DMS79 treated with DMSO at 0.1 percent for 48 hours (cell line): ENCODE results near the gene POU4F1.
"Not testable (repeated sequence)": the region's sequence is repeated elsewhere in the genome, so short reads cannot be mapped to it uniquely, and the experiment has no call there.

Experiments
- DNase-seq: peaks from one replicate; lab custom pipeline; 2025; lab: John Stamatoyannopoulos, UW

POU4F1 gene, protein sequence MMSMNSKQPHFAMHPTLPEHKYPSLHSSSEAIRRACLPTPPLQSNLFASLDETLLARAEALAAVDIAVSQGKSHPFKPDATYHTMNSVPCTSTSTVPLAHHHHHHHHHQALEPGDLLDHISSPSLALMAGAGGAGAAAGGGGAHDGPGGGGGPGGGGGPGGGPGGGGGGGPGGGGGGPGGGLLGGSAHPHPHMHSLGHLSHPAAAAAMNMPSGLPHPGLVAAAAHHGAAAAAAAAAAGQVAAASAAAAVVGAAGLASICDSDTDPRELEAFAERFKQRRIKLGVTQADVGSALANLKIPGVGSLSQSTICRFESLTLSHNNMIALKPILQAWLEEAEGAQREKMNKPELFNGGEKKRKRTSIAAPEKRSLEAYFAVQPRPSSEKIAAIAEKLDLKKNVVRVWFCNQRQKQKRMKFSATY

DNA sequence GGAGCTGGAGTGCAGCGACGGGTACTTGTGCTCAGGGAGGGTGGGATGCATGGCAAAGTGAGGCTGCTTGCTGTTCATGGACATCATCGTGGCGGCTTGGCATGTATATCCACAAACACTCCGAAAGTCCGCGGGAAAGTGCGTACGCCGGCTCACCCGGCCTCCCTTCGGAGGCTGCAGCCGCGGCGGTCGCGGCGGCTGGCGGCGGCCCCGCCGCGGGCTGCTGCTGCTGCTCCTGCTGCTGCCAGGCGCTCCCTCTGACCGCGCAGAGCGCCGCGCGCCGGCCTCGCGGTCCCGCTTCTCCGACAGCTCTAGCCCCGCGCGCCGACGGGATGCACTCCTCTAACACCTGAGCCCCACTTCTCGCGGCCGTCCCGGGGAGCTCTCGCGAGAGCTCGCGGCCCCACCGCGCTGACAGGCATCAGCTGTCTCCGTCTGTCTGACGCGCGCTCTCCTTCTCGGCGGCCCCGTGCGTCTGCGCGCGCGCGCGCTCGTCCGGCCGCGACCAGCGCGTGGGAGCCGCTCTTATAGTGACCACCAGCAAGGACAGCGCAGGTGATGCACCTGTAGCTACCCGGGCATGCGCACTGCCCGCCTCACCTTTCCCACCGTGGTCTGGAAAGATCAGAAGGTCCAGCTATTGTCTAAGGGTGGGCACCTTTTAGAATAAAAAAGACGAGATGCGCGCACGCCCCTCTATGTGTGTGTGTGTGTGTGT lies at the start of gene POU4F1:
Gene POU4F1 (minus strand): TSS at position 313 of the 718 bp plus-strand sequence. CDS start 226 bp downstream, at position 87.
- DNase-seq: peak; percentile 70

DNA sequence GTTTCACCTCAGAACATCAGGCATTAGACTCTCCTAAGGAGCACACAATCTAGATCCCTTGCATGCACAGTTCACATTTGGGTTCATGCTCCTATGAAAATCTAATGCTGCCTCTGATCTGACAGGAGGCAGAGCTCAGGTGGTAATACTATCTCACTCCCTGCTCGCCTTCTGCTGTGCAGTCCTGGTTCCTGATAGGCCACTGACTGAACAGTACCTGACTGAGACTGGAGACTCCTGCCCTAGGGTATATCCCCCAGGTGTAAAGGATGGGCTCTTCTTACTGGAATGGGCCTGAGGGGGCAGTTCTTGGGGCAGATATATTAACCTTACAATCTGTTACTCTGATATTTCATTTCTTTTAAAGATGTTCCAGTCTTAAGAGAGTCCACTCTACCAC lies 49.3 kb upstream of the POU4F1 start:
- DNase-seq: no peak

DNA sequence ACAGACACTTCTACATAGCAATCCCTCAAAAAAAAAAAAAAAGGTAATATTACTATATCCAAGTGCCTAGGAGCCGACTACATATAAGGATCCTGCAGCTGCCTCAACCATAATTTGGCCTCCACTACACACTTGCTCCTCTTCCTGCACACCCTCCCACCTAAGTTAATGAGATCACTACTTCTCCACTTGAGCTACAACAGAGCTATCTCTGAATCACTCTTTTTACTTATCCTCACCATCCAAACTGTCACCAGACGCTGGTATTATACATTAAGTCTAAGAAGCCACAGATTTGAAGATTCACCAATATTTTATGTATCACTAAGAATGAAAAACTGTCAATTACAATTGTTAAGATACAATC lies 47.3 kb upstream of the POU4F1 start:
- no peak for DNase-seq

DNA sequence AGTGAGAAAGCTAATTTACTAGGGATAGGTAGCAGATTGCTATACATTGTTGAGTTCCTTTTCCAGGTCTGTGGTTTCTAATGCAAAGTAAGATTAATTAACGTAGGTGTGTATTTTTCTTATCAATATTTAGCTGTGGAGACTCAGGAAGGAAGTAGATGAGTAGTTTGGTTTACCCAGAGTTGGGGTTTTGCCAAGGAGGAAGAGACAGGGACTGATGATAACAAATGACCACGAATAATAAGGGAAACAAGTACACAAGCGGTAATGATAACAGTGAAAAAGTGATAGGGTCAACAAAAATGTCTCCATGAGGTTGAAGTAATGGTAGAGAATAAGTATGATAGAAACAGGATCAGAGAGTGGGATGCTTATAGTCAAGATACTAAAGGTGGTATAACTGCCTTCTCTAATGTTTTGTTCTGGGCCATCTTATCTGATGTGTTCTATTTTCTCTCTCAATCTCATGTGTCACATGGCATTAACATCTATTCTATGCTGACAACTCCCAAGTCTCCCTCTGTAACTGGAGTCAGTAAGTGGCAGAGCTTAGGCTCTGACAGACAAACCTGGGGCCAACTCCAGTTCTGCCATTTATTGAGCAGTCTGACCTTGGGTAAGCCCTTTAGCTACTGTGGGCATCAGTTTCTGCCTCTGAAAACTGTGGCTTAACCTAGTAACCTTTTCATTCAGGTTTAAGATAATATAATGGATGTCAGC lies 46.8 kb upstream of the POU4F1 start:
- no peak for DNase-seq

DNA sequence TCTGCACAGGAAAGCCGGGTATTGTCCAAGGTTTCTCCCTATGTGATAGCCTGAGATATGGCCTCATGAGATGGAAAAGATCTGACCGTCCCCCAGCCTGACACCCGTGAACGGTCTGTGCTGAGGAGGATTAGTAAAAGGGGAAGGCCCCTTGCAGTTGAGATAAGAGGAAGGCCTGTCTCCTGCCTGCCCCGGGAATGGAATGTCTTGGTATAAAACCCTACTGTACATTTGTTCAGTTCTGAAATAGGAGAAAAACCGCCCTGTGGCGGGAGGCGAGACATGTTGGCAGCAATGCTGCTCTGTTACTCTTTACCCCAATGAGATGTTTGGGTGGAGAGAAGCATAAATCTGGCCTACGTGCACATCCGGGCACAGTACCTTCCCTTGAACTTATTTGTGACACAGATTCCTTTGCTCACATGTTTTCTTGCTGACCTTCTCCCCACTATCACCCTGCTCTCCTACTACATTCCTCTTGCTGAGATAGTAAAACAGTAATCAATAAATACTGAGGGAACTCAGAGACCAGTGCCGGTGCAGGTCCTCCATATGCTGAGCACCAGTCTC lies 43.8 kb upstream of the POU4F1 start:
- DNase-seq: not testable (repeated sequence)

DNA sequence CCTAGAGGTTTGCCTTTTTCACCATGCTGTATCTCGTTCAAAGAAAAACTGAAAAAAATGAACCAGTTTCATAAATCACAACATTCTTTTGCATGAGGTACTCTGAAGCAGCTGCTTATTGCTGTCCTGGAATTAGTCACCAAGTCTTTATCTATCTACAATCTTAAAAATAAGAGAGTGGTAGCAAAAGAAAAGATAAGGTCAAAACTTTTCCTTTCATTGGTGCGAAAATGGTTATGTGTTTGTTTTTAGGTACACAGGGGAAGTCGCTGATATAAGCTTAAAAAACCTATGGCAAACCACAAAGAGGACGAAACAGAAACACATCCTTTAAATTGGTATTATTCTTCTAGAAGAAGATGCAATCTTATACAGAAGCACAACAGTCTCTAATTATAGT lies 34.9 kb upstream of the POU4F1 start:
- no peak for DNase-seq

DNA sequence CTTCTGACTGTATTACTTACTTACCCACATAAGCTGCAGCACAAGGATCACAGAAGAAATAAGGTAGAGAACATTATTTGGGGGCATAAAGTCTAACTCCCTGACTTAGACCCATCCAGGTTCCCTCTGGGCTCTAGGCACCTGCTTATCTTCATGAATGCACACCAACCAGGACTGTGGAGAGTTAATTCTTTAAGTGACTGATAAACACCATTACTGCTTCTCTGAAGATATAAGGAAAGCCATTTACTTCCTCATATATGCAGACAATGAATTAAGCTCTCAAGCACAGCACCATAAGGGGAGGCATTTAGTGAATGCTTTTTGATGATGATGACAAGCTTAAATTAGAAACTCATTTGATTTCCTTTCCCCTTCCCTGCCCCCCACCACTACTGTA lies 33.1 kb upstream of the POU4F1 start:
- DNase-seq: no peak

DNA sequence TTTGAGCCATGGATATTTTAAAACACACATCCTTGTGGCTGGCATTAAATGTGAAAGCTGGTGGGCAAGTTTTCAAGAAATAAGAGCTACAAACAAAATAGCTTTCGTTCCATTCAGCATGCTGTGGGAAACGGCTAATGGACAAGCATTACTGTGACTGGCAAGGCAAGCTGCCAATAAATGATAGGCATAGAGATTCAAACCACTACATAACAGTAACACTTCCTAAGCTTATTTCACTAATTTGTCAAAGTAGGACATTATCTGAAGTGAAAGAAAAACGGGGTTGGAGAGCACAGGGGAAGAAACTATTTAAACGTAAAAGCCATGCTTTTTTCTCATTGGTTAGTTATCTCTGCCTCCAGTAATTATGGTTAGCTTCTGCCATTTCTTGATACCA lies 29.6 kb upstream of the POU4F1 start:
- DNase-seq: no peak

DNA sequence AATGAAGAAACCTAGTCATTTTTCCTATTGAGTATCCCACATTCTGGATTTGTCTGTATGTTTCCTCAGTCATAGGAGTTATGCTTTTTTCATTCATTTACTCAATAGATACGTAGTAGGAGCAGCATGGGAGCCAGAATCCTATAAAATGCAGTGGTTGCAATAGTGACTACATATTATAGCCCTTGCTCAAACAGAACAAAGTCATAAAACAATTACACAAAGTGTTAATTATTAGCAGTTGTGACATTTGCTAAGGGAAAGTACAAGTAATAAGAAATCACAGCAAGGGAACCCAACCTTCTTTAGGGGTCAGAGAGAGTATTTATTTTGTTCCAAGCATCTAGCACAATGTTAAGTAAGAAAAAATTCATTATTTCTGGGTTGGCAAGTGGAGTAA lies 27.7 kb upstream of the POU4F1 start:
- DNase-seq: no peak

DNA sequence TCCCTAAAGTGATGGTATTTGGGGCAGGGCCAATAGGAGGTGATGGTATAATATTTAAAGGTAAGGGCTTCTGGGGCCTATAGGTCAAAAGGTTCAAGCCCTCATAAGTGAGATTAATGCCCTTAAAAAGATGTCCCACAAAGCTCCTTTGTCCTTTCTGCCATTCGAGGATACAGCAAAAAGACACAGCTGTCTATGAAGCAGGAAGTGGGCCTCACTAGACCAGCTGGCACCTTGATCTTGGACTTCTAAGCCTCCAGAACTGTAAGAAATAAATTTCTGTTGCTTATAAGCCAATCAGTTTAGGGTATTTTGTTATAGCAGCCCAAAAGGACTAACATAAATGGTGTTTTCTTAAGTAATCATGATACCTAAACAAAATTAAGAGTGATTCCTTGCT lies 27.2 kb upstream of the POU4F1 start:
- DNase-seq: no peak

DNA sequence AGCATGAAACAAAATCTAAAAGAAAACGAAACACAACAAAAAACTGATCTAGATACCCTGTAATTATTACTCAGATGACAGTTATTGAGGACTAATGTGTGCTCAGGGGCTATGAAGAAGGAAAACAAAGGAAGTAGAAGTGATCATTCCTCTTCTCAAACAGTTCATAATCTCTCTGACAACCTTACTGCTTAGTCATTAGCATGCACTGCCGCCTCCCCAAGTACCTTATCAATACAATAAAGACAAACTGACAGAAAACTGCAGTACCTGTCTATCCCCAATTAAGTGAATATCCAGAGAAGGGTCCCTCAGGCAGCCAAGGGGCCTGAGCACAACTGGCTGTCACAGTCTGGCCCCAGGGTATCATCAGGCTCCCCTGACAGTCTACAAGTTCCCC lies 22.0 kb upstream of the POU4F1 start:
- DNase-seq: no peak

DNA sequence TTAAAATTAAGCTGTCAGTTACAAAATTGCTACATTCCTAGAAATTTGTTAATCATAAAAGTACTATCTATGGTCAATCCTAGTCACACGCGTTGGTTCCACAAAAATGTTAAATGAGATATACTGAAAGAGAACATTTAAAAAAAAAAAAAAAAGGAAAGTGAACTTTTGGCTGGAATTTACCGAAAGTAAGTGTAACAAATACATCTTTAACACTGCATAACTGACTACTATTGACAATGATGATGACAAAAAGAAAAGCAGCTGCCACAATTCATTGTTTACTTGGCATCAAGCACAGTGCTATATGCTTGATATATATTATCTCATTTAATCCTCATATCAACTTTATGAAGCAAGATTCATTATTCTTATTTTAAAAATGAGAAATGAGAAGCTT lies 19.8 kb upstream of the POU4F1 start:
- no peak for DNase-seq

DNA sequence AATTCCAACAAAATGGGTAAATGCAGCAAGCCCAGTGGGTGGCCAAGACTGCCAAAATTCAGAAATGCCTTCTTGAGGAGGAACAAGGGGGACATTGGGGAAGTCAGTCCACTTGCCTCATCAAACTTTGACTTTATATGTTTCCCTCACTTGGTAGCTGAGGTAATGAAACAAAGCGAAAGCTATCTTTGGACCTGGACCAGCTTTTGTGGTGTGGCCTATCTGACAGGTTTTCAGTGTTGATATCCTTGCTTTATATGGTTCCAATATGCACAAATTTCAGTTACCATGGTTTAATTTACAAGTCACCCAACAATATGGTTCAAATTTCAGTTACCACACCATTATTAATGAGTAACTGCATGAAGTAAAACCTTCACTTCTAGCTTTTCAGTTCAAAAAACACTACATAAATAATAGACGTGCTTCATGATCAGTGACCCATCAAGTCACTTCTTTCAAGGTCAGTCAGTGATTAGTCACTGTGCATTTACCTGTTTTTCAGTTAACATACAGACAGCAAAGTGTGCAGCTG lies 17.7 kb upstream of the POU4F1 start:
- no peak for DNase-seq

DNA sequence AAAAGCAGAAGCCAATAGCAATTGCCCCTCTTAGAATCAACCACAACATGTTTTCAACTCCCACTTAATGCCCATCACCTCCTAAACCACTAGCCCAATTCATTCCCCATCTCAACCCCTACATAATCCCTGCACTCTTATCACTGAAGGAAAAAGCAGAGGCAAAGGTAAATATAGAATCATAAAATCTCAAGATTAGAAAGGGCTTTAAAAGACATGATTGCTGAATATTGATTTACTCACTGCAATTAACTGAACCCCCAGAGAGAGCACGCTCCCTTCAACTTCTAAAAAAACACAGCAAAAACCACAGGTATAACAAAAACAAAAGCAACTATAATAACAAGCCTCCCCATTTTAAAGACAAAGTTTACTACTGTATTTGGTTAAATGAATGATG lies 15.1 kb upstream of the POU4F1 start:
- peak; percentile 21 for DNase-seq

DNA sequence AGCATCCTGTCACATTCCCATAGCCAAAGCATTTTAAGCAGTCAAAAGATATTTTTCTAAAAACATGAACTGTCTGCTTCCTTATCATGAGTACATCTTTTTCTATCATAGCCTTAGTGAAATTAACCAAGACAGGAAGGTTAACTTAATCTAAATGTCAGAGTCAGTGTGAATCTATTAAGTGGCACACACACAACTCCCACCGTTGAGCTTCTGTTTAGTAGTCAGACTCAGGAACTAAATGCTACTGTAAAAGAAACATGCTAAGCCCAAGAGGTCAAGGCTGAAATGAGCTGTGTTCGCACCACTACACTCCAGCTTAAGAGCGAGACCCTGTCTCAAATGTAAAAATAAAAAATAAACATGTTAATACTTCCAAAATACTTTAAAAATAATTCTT lies 7.7 kb upstream of the POU4F1 start:
- DNase-seq: no peak

DNA sequence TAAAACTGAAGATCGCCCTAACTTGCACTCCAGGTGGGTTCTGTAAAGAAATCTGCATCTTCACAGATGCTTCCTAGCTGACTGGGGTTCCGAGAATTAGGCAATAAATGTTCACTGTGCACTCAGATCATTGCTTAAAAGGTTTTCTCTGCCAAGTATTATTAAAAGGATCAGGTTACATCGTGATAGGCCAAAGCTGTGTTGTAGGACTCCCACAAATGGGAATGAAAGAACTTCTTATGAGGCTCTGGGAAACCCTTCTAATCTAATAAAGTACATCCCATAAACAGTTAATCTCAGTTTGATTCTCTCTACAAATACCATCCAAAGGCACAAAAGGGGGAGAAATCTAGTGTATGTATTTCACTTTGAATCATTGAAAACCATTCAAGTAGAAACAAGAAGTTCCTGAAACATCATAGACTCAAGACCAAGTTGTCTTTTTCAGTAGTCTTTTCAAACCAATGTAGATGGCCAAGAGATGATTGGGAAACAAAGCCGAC lies 7.1 kb upstream of the POU4F1 start:
- peak; percentile 61 for DNase-seq

DNA sequence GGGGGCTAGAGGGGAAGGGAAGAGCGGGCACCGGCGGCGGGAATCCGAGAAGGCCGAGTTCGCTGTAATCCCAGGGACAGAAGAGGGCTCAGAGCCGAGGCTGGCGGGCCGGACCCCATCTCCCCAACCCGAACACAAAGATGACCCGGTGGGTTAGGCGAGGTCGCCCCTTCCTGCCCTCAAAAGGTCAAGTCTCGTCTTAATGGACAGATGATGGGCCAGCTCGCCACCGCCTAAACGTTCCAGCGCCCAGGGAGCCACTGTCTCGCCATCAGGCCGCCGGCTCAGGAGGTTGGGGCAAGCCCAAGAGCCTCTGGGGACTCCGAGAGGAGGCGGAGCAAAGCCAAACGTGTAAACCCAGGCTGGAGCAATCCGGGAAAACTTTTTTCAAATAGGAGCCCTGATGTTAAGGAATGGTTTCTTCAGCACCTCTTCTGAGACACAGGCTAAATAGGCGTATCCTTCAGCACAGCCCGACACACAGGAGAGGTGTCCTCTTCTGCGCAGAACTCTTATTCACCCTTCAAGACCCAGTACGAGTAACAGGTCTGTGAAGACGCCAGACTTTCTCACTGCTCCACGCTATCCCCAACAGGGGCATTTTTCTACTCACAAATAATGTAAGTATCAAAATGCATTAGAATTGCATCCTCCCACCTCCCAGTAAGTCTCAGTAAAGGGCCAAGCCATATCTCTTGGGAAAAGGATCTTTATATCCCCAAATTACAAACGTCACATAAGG lies 6.3 kb upstream of the POU4F1 start:
- no peak for DNase-seq

DNA sequence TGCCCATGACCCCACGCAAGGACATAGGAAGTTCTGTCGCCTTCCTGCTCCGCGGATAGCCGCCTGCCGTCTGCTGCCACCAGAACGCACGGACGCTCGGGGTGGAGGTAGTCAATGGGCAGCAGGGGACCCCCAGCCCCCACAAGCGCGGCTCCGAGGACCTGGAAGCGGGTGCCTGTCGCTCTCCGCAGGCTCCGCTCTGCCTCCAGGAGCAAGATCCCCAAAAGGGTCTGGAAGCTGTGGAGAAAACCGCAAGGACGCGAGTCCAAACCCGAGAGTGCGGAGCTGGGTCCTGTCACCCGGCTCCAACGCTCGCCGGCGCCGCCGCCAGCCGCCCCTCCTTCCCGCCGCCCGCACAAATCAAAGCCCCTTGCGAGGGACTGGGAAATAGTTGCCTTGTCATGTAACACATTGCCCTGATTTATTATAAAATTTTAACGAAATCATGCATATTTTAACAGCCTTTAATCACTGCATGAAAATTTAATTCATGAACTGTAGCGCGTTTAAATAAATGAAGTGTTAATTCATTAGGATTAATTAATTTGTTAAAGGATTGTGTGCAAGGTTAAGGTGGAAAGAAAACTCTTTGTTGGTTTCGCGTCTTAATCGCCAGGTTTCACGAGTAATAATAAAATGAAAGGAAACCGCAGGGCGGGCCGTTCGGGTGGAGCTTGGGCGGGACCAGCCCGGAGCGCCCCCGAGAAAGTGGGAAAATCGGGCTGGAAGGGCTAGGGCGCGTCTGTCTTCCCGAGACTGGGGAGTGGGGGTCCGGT lies 5.5 kb upstream of the POU4F1 start:
- no peak for DNase-seq

DNA sequence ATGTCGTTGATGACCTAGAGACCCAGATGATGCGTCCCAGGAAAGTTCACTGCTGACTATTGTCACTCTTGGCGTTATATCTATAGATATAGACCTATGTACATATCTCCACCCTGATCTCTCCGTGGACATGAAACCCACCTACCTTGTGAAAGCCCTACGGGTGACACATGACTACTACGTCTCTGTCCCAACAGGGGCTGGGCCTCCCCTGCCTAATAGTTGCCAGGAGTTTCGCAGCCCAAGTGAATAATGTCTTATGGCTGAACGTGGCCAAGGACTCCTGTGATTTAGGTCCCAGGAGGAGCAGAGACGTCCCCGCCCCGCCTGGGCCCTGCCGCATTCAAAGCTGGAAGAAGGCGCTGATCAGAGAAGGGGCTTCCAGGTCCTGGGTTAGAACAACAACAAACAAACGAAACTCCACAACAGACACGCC lies 4.9 kb upstream of the POU4F1 start:
- no peak for DNase-seq

DNA sequence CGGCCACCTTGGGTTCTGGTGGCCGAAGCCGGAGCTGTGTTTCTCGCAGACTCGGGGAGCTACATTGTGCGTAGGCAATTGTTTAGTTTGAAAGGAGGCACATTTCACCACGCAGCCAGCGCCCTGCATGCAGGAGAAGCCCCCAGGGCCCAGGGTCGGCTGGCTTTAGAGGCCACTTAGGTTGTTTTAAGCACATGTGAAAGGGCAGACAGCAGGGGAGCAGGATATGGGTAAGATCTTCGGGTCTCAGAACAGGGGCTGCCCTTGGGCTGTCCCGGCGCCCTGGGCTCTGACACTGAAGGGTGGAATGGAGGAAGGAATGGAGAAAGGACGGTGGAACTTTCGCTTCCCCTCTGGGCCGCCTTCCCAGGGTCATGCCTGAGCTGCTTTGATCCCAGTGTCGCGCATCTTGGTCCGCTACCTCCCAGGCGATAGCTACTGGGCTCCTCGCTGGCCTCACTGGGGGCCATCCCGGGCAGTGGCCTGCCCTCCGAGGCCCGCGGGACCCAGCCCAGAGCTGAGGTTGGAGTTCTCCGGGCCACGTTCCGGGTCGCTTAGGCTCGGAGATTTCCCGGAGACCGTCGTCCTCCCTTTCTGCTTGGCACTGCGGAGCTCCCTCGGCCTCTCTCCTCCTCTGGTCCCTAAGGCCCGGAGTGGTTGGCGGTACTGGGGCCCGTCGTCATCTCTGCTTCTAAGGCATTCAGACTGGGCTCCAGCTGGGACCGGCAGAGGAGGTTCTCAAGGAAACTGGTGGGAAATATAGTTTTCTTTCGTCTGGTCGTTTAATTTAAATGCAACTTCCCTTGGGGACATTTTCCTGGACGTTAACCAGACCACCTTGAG lies 4.3 kb upstream of the POU4F1 start:
- no peak for DNase-seq
